SK-N-SH (cell line): ENCODE data around the gene DAB2IP. TPM values are rescaled to one million over a fixed set of nuclear protein-coding genes. Genes with fewer than 3 reads are reported as not detected.

Source experiments
- CTCF ChIA-PET: fragments of 300-600, 350-600 bp; formaldehyde crosslinking; extraction: SDS; loops from one replicate; lab custom pipeline; 2021; lab: Yijun Ruan, JAX
- POLR2A ChIA-PET: fragments of 350-600 bp; sonication (Branson Sonifier 250); formaldehyde crosslinking; extraction: SDS; loops from one replicate; lab custom pipeline; 2020; ENCODE audit warnings: antibody characterized with exemption, inconsistent platforms; lab: Yijun Ruan, JAX
- DNase-seq: peaks from one replicate; pipeline ENCODE4 v3.0.0; 2012
- H2AFZ ChIP-seq: fragments of 200-600 bp; sonication (generic); 2 replicates; pipeline ENCODE4 v1.8.1; 2016; ENCODE audit warnings: antibody characterized with exemption, mild to moderate bottlenecking, low read depth
- H3F3A ChIP-seq: fragments of 200-600 bp; sonication (generic); replicated peaks from 2 replicates; pipeline ENCODE3; 2016; ENCODE audit warnings: antibody characterized with exemption, mild to moderate bottlenecking; ENCODE audit not compliant: insufficient read depth
- H3K27ac ChIP-seq, 2 experiments: fragments of 200-500 bp in 1 of 2; fragments of 200-600 bp in 1 of 2; sonication (Bioruptor generic) in 1 of 2; sonication (generic), shearing (Covaris generic) in 1 of 2; 2 replicates each; pipeline versions ENCODE4 v1.5.1 to v1.6.1; 2014 to 2016; ENCODE audit warnings: low read depth in 2 of 2, inconsistent platforms in 1 of 2, low read length in 1 of 2, mild to moderate bottlenecking in 1 of 2, mixed read lengths in 1 of 2
- H3K27me3 ChIP-seq: fragments of 200-600 bp; sonication (generic), shearing (Covaris generic); 2 replicates; pipeline ENCODE4 v1.6.1; 2016; ENCODE audit warnings: mixed run types; ENCODE audit not compliant: insufficient read depth
- H3K36me3 ChIP-seq, 2 experiments: fragments of 200-500 bp in 1 of 2; fragments of 200-600 bp in 1 of 2; sonication (Bioruptor generic) in 1 of 2; sonication (generic) in 1 of 2; replicated peaks in 1 of 2; 2 replicates each; pipeline versions ENCODE3 to v1.5.1; 2014 to 2016; ENCODE audit warnings: low read length in 1 of 2, mild to moderate bottlenecking in 1 of 2; ENCODE audit not compliant: insufficient read depth in 2 of 2, control insufficient read depth in 1 of 2
- H3K4me1 ChIP-seq, 2 experiments: fragments of 200-500 bp in 1 of 2; fragments of 200-600 bp in 1 of 2; sonication (Bioruptor generic) in 1 of 2; sonication (generic), shearing (Covaris generic) in 1 of 2; 2 replicates each; pipeline versions ENCODE4 v1.5.1 to v1.6.1; 2014 to 2016; ENCODE audit warnings: low read depth in 1 of 2, low read length in 1 of 2, mixed run types in 1 of 2; ENCODE audit not compliant: insufficient read depth in 2 of 2, control insufficient read depth in 1 of 2
- H3K4me2 ChIP-seq: fragments of 200-600 bp; sonication (generic), shearing (Covaris generic); 2 replicates; pipeline ENCODE4 v1.6.1; 2017; ENCODE audit warnings: mixed run types
- H3K4me3 ChIP-seq, 2 experiments: fragments of 200-500 bp in 1 of 2; fragments of 200-600 bp in 1 of 2; sonication (Bioruptor generic) in 1 of 2; sonication (generic), shearing (Covaris generic) in 1 of 2; 2 replicates each; pipeline versions ENCODE4 v1.5.1 to v1.8.1; 2014 to 2016; ENCODE audit warnings: low read depth in 2 of 2, inconsistent platforms in 1 of 2, low read length in 1 of 2, mild to moderate bottlenecking in 1 of 2, mixed read lengths in 1 of 2, moderate library complexity in 1 of 2
- H3K79me2 ChIP-seq: fragments of 200-600 bp; sonication (generic); 2 replicates; pipeline ENCODE4 v1.8.1; 2017; ENCODE audit warnings: mild to moderate bottlenecking; ENCODE audit not compliant: insufficient read depth
- H3K9ac ChIP-seq: fragments of 200-600 bp; sonication (generic); 2 replicates; pipeline ENCODE4 v1.6.1; 2017; ENCODE audit warnings: mixed run types
- H3K9me2 ChIP-seq: fragments of 200-600 bp; sonication (generic); 2 replicates; pipeline ENCODE4 v1.6.1; 2017; ENCODE audit warnings: mixed run types
- H3K9me3 ChIP-seq: fragments of 200-600 bp; sonication (generic); 2 replicates; pipeline ENCODE4 v1.6.1; 2017; ENCODE audit warnings: mixed run types, mild to moderate bottlenecking, moderate library complexity
- H4K20me1 ChIP-seq: fragments of 200-600 bp; sonication (generic); 2 replicates; pipeline ENCODE4 v1.6.1; 2017; ENCODE audit warnings: mild to moderate bottlenecking, mixed run types; ENCODE audit not compliant: insufficient read depth
- ELF1 ChIP-seq: IDR thresholded peaks from 2 replicates; pipeline ENCODE4 v1.4.0; 2012
- EZH2phosphoT487 ChIP-seq: fragments of 200-600 bp; sonication (generic); IDR thresholded peaks from 2 replicates; pipeline ENCODE4 v1.6.1; 2017; ENCODE audit warnings: low read depth, mixed run types, mild to moderate bottlenecking, antibody characterized with exemption, moderate library complexity, borderline replicate concordance
- FOSL2 ChIP-seq: IDR thresholded peaks from 2 replicates; pipeline ENCODE4 v1.4.0; 2012; ENCODE audit warnings: low read depth, mild to moderate bottlenecking, moderate library complexity, borderline replicate concordance
- GABPA ChIP-seq: IDR thresholded peaks from 2 replicates; pipeline ENCODE4 v1.4.0; 2012; ENCODE audit warnings: low read depth, mild to moderate bottlenecking
- JUND ChIP-seq: IDR thresholded peaks from 2 replicates; pipeline ENCODE4 v1.4.0; 2012
- MXI1 ChIP-seq: IDR thresholded peaks from 2 replicates; pipeline ENCODE4 v1.6.1; 2012; ENCODE audit warnings: mild to moderate bottlenecking, low read depth, low read length, improper control_type of control experiment
- RFX5 ChIP-seq: IDR thresholded peaks from 2 replicates; pipeline ENCODE4 v1.6.1; 2012; ENCODE audit warnings: mild to moderate bottlenecking, improper control_type of control experiment, low read length
- RXRA ChIP-seq: IDR thresholded peaks from 2 replicates; pipeline ENCODE4 v1.4.0; 2012; ENCODE audit warnings: low read depth, mild to moderate bottlenecking, borderline replicate concordance
- WGBS: methylation state at CpG from one replicate; pipeline ENCODE4 v1.1.6; 2017; ENCODE audit warnings: low lambda C conversion rate; 5-methylcytosine and 5-hydroxymethylcytosine counted together
- polyA plus RNA-seq, 3 experiments: library from polyadenylated mRNA; depleted of rRNA; stranded (reverse); fragments of >200 nt; gene quantifications; 2 replicates each; pipeline ENCODE4 v1.2.3, GENCODE V29; 2012
- TF ChIP-seq, protein P1 (sequence below): IDR thresholded peaks from 2 replicates; pipeline ENCODE4 v1.4.0; 2012; ENCODE audit warnings: low read depth, borderline replicate concordance
- TF ChIP-seq, protein P2 (sequence below): fragments of 200-600 bp; sonication (generic); IDR thresholded peaks from 2 replicates; pipeline ENCODE4 v1.6.1; 2017; ENCODE audit warnings: antibody characterized with exemption, mild to moderate bottlenecking, moderate library complexity
- TF ChIP-seq, protein P3 (sequence below): IDR thresholded peaks from 2 replicates; pipeline ENCODE4 v1.6.1; 2012; ENCODE audit warnings: mild to moderate bottlenecking, low read depth, low read length, moderate library complexity

DAB2IP gene
- polyA plus RNA-seq, 1 of the 3 experiments (the other 2 are of a cell fraction) = 21.4 TPM

DNA sequence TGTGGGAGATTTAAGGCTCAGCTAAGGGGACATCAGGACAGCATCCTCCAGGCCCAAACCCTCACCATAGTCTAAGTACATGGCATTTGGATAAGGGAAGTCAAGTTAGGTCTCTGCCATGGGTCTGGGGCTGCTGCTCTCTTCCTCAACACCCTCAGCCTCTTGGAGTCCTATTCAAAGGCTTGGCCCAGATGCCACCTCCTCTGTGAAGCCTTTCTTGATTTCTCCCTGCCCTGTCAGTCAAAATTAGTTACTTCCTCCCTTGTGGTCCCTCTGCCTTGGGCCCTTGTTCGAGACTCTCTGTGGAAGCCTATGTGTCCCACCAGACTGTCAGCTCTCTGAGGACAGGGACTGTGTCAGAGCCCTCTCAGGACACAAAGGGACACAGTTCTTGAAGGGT lies 17.7 kb upstream of the DAB2IP start:
- H3K27me3 ChIP-seq = no peaks in the 10 kb centered on the region
- no CpG with 5 or more reads among the region's 1 CpG for WGBS
- no peaks in the 10 kb centered on the region for H3F3A ChIP-seq
- H3K4me3 ChIP-seq = no peak overlapping the region
- TF ChIP-seq EZH2phosphoT487 = no peak
- TF ChIP-seq, protein P1, sequence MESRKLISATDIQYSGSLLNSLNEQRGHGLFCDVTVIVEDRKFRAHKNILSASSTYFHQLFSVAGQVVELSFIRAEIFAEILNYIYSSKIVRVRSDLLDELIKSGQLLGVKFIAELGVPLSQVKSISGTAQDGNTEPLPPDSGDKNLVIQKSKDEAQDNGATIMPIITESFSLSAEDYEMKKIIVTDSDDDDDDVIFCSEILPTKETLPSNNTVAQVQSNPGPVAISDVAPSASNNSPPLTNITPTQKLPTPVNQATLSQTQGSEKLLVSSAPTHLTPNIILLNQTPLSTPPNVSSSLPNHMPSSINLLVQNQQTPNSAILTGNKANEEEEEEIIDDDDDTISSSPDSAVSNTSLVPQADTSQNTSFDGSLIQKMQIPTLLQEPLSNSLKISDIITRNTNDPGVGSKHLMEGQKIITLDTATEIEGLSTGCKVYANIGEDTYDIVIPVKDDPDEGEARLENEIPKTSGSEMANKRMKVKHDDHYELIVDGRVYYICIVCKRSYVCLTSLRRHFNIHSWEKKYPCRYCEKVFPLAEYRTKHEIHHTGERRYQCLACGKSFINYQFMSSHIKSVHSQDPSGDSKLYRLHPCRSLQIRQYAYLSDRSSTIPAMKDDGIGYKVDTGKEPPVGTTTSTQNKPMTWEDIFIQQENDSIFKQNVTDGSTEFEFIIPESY = no peak
- no peak for TF ChIP-seq MXI1
- TF ChIP-seq, protein P2, sequence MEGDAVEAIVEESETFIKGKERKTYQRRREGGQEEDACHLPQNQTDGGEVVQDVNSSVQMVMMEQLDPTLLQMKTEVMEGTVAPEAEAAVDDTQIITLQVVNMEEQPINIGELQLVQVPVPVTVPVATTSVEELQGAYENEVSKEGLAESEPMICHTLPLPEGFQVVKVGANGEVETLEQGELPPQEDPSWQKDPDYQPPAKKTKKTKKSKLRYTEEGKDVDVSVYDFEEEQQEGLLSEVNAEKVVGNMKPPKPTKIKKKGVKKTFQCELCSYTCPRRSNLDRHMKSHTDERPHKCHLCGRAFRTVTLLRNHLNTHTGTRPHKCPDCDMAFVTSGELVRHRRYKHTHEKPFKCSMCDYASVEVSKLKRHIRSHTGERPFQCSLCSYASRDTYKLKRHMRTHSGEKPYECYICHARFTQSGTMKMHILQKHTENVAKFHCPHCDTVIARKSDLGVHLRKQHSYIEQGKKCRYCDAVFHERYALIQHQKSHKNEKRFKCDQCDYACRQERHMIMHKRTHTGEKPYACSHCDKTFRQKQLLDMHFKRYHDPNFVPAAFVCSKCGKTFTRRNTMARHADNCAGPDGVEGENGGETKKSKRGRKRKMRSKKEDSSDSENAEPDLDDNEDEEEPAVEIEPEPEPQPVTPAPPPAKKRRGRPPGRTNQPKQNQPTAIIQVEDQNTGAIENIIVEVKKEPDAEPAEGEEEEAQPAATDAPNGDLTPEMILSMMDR = no peak
- TF ChIP-seq, protein P3, sequence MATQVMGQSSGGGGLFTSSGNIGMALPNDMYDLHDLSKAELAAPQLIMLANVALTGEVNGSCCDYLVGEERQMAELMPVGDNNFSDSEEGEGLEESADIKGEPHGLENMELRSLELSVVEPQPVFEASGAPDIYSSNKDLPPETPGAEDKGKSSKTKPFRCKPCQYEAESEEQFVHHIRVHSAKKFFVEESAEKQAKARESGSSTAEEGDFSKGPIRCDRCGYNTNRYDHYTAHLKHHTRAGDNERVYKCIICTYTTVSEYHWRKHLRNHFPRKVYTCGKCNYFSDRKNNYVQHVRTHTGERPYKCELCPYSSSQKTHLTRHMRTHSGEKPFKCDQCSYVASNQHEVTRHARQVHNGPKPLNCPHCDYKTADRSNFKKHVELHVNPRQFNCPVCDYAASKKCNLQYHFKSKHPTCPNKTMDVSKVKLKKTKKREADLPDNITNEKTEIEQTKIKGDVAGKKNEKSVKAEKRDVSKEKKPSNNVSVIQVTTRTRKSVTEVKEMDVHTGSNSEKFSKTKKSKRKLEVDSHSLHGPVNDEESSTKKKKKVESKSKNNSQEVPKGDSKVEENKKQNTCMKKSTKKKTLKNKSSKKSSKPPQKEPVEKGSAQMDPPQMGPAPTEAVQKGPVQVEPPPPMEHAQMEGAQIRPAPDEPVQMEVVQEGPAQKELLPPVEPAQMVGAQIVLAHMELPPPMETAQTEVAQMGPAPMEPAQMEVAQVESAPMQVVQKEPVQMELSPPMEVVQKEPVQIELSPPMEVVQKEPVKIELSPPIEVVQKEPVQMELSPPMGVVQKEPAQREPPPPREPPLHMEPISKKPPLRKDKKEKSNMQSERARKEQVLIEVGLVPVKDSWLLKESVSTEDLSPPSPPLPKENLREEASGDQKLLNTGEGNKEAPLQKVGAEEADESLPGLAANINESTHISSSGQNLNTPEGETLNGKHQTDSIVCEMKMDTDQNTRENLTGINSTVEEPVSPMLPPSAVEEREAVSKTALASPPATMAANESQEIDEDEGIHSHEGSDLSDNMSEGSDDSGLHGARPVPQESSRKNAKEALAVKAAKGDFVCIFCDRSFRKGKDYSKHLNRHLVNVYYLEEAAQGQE = no peak
- no peak for TF ChIP-seq JUND
- no peak for TF ChIP-seq RFX5
- TF ChIP-seq GABPA = no peak
- no peak for TF ChIP-seq FOSL2
- TF ChIP-seq RXRA = no peak
- TF ChIP-seq ELF1 = no peak
- DNase-seq = no peak
- H4K20me1 ChIP-seq = no peaks in the 10 kb centered on the region
- no peaks in the 10 kb centered on the region for H3K36me3 ChIP-seq
- H3K9me2 ChIP-seq = no peaks in the 10 kb centered on the region
- no peaks in the 10 kb centered on the region for H3K79me2 ChIP-seq
- no peak overlapping the region for H3K4me2 ChIP-seq
- no peaks in the 10 kb centered on the region for H3K9me3 ChIP-seq
- ChIA-PET CTCF (interaction anchor here (1.1 to 18.2 kb wide), 11 partner anchors 11 to 466 kb away, joined by 3 to 194 read pairs (median 5); no protein-coding TSS in a partner anchor), POLR2A (no interaction called here)
- no peak overlapping the region for H3K9ac ChIP-seq
- no peak overlapping the region for H2AFZ ChIP-seq
- H3K4me1 ChIP-seq = peaks cover 8 to 51% of the 10 kb centered on the region in 2 experiments; a peak in 3 of 4 replicates
- no peak overlapping the region for H3K27ac ChIP-seq
